ENCODE measurements around the gene APOA5.
A peak's percentile ranks its signal among the peaks of the same experiment; 100 is the strongest.

Gene APOA5

GRCh38 chr11:116787786-116788486 lies 3.7 kb downstream of the APOA5 start, which contains the start of gene ZPR1:
Gene ZPR1 (minus strand): TSS chr11:116788023. CDS start chr11:116787990, 33 bp downstream.
- Histone ChIP-seq H3K36me3 (ENCODE audit: control insufficient read depth, insufficient read depth, low read length) (peaks cover 28% of the 10 kb centered on the region), H3K27ac (ENCODE audit: insufficient read depth, low read depth, low read length, poor library complexity, severe bottlenecking) (no peak within 1 kb of the TSS), H3K27me3 (ENCODE audit: control insufficient read depth, insufficient read depth, low read length, poor library complexity, severe bottlenecking) (peaks cover 18% of the 10 kb centered on the region), H3K4me3 (ENCODE audit: insufficient read depth, low read depth, low read length) (peak within 1 kb of the TSS; percentile 66), H3K4me1 (ENCODE audit: control insufficient read depth, insufficient read depth, low read length) (peaks cover 13% of the 10 kb centered on the region), H3K9me3 (ENCODE audit: control insufficient read depth, low read length) (no peaks in the 10 kb centered on the region)
- 0% methylated on average over 56 of the region's 56 CpGs for WGBS, 2 experiments

- 1% methylated on average over 15 of the region's 15 CpGs for WGBS, 2 experiments
- Histone ChIP-seq H3K27me3 (ENCODE audit: control insufficient read depth, insufficient read depth, low read length, poor library complexity, severe bottlenecking) (peaks cover 18% of the 10 kb centered on the region), H3K4me1 (ENCODE audit: control insufficient read depth, insufficient read depth, low read length) (peaks cover 13% of the 10 kb centered on the region), H3K4me3 (ENCODE audit: insufficient read depth, low read depth, low read length) (peak overlapping the region; percentile 66), H3K36me3 (ENCODE audit: control insufficient read depth, insufficient read depth, low read length) (peaks cover 33% of the 10 kb centered on the region), H3K27ac (ENCODE audit: insufficient read depth, low read depth, low read length, poor library complexity, severe bottlenecking) (no peak overlapping the region), H3K9me3 (ENCODE audit: control insufficient read depth, low read length) (no peaks in the 10 kb centered on the region)
Observed at GRCh38 chr11:116787436-116787785, 4.3 kb downstream of the APOA5 start.

- 84 to 87% methylated on average over 5 of the region's 5 CpGs for WGBS, 2 experiments
- Histone ChIP-seq H3K4me1 (ENCODE audit: control insufficient read depth, insufficient read depth, low read length) (peaks cover 10% of the 10 kb centered on the region), H3K36me3 (ENCODE audit: control insufficient read depth, insufficient read depth, low read length) (peaks cover 36% of the 10 kb centered on the region), H3K27ac (ENCODE audit: insufficient read depth, low read depth, low read length, poor library complexity, severe bottlenecking) (no peak overlapping the region), H3K9me3 (ENCODE audit: control insufficient read depth, low read length) (no peaks in the 10 kb centered on the region), H3K27me3 (ENCODE audit: control insufficient read depth, insufficient read depth, low read length, poor library complexity, severe bottlenecking) (peaks cover 18% of the 10 kb centered on the region), H3K4me3 (ENCODE audit: insufficient read depth, low read depth, low read length) (peak overlapping the region; percentile 66)
Observed at GRCh38 chr11:116786966-116787365, 4.7 kb downstream of the APOA5 start.

DNA sequence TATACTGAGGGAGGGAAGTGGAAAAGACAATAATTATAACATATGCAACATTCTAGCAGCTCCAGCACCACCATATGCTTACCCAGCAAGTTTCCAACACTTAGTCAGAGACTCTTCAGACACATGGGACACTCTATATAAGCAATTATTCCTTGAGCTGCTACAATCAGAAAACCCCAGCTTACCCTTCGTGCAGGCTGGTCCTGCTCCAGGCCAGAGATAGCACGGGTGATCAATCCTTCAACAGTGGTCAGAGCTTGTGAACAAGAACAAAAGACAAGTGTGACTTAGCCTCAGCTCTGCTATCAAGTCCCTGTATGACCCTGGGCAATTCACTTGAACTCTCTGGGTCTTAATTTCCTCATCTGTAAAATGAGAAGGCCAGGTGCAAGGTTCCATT lies 5.4 kb downstream of the APOA5 start:
- no peak overlapping the region for H3K27ac ChIP-seq (ENCODE audit: insufficient read depth, low read depth, low read length, poor library complexity, severe bottlenecking)
- WGBS, 2 experiments, result 86 to 94% methylated on average over 2 of the region's 2 CpGs
- peaks cover 10% of the 10 kb centered on the region for H3K4me1 ChIP-seq (ENCODE audit: control insufficient read depth, insufficient read depth, low read length)
- H3K27me3 ChIP-seq (ENCODE audit: control insufficient read depth, insufficient read depth, low read length, poor library complexity, severe bottlenecking), result peaks cover 18% of the 10 kb centered on the region
- no peaks in the 10 kb centered on the region for H3K9me3 ChIP-seq (ENCODE audit: control insufficient read depth, low read length)
- peaks cover 38% of the 10 kb centered on the region for H3K36me3 ChIP-seq (ENCODE audit: control insufficient read depth, insufficient read depth, low read length)
- H3K4me3 ChIP-seq (ENCODE audit: insufficient read depth, low read depth, low read length), result no peak overlapping the region

DNA sequence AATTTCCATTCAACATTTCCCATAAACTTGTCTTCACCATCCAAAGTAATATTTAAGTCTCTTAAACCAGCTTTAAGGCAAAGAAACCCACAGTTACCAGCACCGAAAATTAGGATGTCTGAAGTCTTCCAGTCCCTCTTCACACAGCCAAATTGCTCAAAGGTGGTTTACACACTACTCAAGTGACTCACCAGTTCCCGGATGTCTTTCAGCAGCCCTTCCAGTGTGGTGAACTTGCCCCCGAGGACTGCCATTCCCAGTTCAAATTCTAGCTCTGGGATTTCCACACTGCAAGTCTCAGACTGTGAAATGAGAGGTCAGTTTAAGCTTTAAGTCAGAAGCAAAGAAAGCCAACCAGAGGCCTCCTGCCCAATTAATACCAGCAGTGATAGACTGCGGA lies 9.0 kb downstream of the APOA5 start:
- Histone ChIP-seq H3K9me3 (ENCODE audit: control insufficient read depth, low read length) (no peaks in the 10 kb centered on the region), H3K27me3 (ENCODE audit: control insufficient read depth, insufficient read depth, low read length, poor library complexity, severe bottlenecking) (no peaks in the 10 kb centered on the region), H3K4me1 (ENCODE audit: control insufficient read depth, insufficient read depth, low read length) (peaks cover 4% of the 10 kb centered on the region), H3K27ac (ENCODE audit: insufficient read depth, low read depth, low read length, poor library complexity, severe bottlenecking) (no peak overlapping the region), H3K36me3 (ENCODE audit: control insufficient read depth, insufficient read depth, low read length) (peaks cover 49% of the 10 kb centered on the region), H3K4me3 (ENCODE audit: insufficient read depth, low read depth, low read length) (no peak overlapping the region)
- 94 to 95% methylated on average over 4 of the region's 4 CpGs for WGBS, 2 experiments

DNA sequence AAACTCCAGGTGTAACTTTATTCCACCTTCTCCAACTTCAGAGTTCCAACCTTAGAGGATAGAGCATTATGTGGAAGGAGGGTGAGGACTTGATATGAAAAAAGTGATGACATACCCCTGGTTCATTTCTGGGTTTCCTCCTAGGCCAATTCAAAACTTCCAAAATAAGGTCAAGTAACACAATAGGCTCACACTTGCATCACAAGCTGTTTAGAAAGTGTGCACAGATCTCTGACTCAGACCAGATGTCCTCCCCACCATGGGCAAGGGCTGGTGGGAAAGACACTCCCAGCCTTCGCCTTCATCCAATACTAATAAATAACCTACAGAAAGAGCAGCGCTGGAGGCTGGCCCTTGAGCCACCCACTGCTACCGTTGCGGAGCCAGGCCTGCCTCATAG lies 13.1 kb downstream of the APOA5 start:
- H3K4me3 ChIP-seq (ENCODE audit: insufficient read depth, low read depth, low read length), result no peak overlapping the region
- peaks cover 5% of the 10 kb centered on the region for H3K4me1 ChIP-seq (ENCODE audit: control insufficient read depth, insufficient read depth, low read length)
- no peaks in the 10 kb centered on the region for H3K9me3 ChIP-seq (ENCODE audit: control insufficient read depth, low read length)
- H3K27ac ChIP-seq (ENCODE audit: insufficient read depth, low read depth, low read length, poor library complexity, severe bottlenecking), result no peak overlapping the region
- H3K27me3 ChIP-seq (ENCODE audit: control insufficient read depth, insufficient read depth, low read length, poor library complexity, severe bottlenecking), result no peaks in the 10 kb centered on the region
- H3K36me3 ChIP-seq (ENCODE audit: control insufficient read depth, insufficient read depth, low read length), result peaks cover 27% of the 10 kb centered on the region
- WGBS, 2 experiments, result 96 to 97% methylated on average over 4 of the region's 4 CpGs

DNA sequence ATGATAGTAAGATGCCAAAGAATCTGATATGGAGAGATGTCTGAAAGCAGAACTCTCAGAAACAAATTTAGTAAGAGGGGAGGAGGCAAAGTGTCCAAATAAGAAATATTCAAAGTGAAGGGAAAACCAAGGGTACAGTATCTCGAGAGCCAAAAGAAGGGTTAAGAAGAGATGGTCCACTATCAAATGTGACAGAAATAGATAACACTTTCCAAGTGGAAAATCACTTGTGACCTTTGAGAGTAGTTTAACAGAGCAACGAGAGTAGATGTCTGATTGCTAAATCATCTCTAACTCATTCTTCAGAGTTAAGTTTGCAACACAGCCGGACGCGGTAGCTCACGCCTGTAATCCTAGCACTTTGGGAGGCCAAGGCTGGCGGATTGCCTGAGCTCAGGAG lies 14.6 kb downstream of the APOA5 start:
- Histone ChIP-seq H3K27me3 (ENCODE audit: control insufficient read depth, insufficient read depth, low read length, poor library complexity, severe bottlenecking) (no peaks in the 10 kb centered on the region), H3K36me3 (ENCODE audit: control insufficient read depth, insufficient read depth, low read length) (peaks cover 14% of the 10 kb centered on the region), H3K9me3 (ENCODE audit: control insufficient read depth, low read length) (no peaks in the 10 kb centered on the region), H3K4me3 (ENCODE audit: insufficient read depth, low read depth, low read length) (no peak overlapping the region), H3K27ac (ENCODE audit: insufficient read depth, low read depth, low read length, poor library complexity, severe bottlenecking) (no peak overlapping the region), H3K4me1 (ENCODE audit: control insufficient read depth, insufficient read depth, low read length) (peaks cover 6% of the 10 kb centered on the region)
- 91 to 93% methylated on average over 7 of the region's 7 CpGs for WGBS, 2 experiments

DNA sequence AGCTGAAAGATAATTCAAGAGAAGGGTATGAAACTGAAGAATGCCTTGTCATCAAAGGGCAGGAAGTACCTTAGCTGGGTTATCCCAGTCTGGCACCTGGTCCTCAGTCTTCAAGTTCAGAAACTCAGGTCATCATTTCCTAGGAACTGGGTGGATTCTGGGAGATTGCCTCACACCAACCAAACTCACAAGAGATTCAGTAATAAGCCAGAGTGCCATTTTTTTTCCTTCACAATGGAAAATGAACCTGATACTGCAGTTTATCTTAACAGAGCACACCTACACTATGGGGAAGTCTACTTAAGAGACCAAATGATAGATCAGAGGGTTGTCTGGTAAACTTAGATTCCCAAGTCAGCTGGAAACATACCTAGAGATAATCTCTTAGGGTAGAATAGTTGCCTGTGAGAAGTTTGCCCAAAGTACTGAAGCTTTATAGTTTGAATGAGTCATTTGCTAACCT lies 15.1 kb downstream of the APOA5 start:
- H3K4me3 ChIP-seq (ENCODE audit: insufficient read depth, low read depth, low read length), result no peak overlapping the region
- no peak overlapping the region for H3K27ac ChIP-seq (ENCODE audit: insufficient read depth, low read depth, low read length, poor library complexity, severe bottlenecking)
- peaks cover 12% of the 10 kb centered on the region for H3K36me3 ChIP-seq (ENCODE audit: control insufficient read depth, insufficient read depth, low read length)
- no peaks in the 10 kb centered on the region for H3K27me3 ChIP-seq (ENCODE audit: control insufficient read depth, insufficient read depth, low read length, poor library complexity, severe bottlenecking)
- H3K9me3 ChIP-seq (ENCODE audit: control insufficient read depth, low read length), result no peaks in the 10 kb centered on the region
- peaks cover 6% of the 10 kb centered on the region for H3K4me1 ChIP-seq (ENCODE audit: control insufficient read depth, insufficient read depth, low read length)

GRCh38 chr11:116775975-116776374 lies 15.7 kb downstream of the APOA5 start:
- H3K36me3 ChIP-seq (ENCODE audit: control insufficient read depth, insufficient read depth, low read length), result peaks cover 8% of the 10 kb centered on the region
- 90 to 95% methylated on average over 4 to 5 of the region's 5 CpGs for WGBS, 2 experiments

GRCh38 chr11:116774661-116775060 lies 17.0 kb downstream of the APOA5 start:
- Histone ChIP-seq H3K27ac (ENCODE audit: insufficient read depth, low read depth, low read length, poor library complexity, severe bottlenecking) (no peak overlapping the region), H3K27me3 (ENCODE audit: control insufficient read depth, insufficient read depth, low read length, poor library complexity, severe bottlenecking) (no peaks in the 10 kb centered on the region), H3K4me1 (ENCODE audit: control insufficient read depth, insufficient read depth, low read length) (peaks cover 6% of the 10 kb centered on the region), H3K4me3 (ENCODE audit: insufficient read depth, low read depth, low read length) (no peak overlapping the region), H3K9me3 (ENCODE audit: control insufficient read depth, low read length) (no peaks in the 10 kb centered on the region), H3K36me3 (ENCODE audit: control insufficient read depth, insufficient read depth, low read length) (peaks cover 8% of the 10 kb centered on the region)
- 86 to 91% methylated on average over 5 of the region's 5 CpGs for WGBS, 2 experiments

More at GRCh38 chr11:116775975-116776374, 15.7 kb downstream of the APOA5 start:
- Histone ChIP-seq H3K27ac (ENCODE audit: insufficient read depth, low read depth, low read length, poor library complexity, severe bottlenecking) (no peak overlapping the region), H3K9me3 (ENCODE audit: control insufficient read depth, low read length) (no peaks in the 10 kb centered on the region), H3K4me3 (ENCODE audit: insufficient read depth, low read depth, low read length) (no peak overlapping the region), H3K27me3 (ENCODE audit: control insufficient read depth, insufficient read depth, low read length, poor library complexity, severe bottlenecking) (no peaks in the 10 kb centered on the region), H3K4me1 (ENCODE audit: control insufficient read depth, insufficient read depth, low read length) (peaks cover 6% of the 10 kb centered on the region)
